SK-N-SH (cell line): ENCODE data around the gene CTRB1.

Source experiments
- EZH2phosphoT487 ChIP-seq: fragments of 200-600 bp; sonication (generic); IDR thresholded peaks from 2 replicates; pipeline ENCODE4 v1.6.1; 2017; ENCODE audit warnings: low read depth, mixed run types, mild to moderate bottlenecking, antibody characterized with exemption, moderate library complexity, borderline replicate concordance
- FOSL2 ChIP-seq: IDR thresholded peaks from 2 replicates; pipeline ENCODE4 v1.4.0; 2012; ENCODE audit warnings: low read depth, mild to moderate bottlenecking, moderate library complexity, borderline replicate concordance
- MAX ChIP-seq: IDR thresholded peaks from 2 replicates; pipeline ENCODE4 v1.4.0; 2012; ENCODE audit warnings: low read depth
- RAD21 ChIP-seq: IDR thresholded peaks from 2 replicates; pipeline ENCODE4 v1.6.1; 2012; ENCODE audit warnings: mild to moderate bottlenecking, low read length
- RFX5 ChIP-seq: IDR thresholded peaks from 2 replicates; pipeline ENCODE4 v1.6.1; 2012; ENCODE audit warnings: mild to moderate bottlenecking, improper control_type of control experiment, low read length
- SIN3A ChIP-seq: IDR thresholded peaks from 2 replicates; pipeline ENCODE4 v1.6.1; 2012; ENCODE audit warnings: low read depth, mild to moderate bottlenecking, low read length, moderate library complexity, borderline replicate concordance
- TAF1 ChIP-seq: IDR thresholded peaks from 2 replicates; pipeline ENCODE4 v1.6.1; 2012; ENCODE audit warnings: low read depth, mild to moderate bottlenecking, low read length, moderate library complexity, borderline replicate concordance
- TF ChIP-seq, protein P1 (sequence below): fragments of 200-600 bp; sonication (generic); IDR thresholded peaks from 2 replicates; pipeline ENCODE4 v1.6.1; 2017; ENCODE audit warnings: antibody characterized with exemption, mild to moderate bottlenecking, moderate library complexity
- TF ChIP-seq, protein P2 (sequence below): fragments of 150-350 bp; IDR thresholded peaks from 2 replicates; pipeline ENCODE4 v1.6.1; 2016; ENCODE audit warnings: mild to moderate bottlenecking, low read depth, low read length

DNA sequence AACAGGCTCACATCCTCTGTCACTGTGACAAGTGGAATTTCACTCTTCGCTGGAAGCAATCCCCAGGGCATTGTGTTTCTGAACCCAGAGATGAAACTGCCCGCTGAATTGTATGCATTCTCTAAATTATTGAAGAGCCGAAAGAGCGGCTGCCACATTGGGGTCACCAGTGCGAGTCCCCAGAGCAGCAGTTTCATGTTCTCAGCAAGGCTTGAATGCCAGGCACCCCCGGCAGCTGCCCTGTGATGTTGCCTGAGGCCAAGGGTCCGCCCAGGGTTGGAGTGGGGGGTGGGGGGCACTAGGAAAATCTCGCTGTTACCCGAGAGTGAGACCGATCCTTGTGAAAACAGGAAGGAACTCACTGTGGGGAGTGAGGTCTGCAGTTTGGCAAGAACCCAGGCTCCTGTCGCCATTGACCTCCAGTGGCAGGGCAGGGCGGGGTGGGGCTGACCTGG, 53.3 kb downstream of the CTRB1 start:
- TF ChIP-seq, protein P1, sequence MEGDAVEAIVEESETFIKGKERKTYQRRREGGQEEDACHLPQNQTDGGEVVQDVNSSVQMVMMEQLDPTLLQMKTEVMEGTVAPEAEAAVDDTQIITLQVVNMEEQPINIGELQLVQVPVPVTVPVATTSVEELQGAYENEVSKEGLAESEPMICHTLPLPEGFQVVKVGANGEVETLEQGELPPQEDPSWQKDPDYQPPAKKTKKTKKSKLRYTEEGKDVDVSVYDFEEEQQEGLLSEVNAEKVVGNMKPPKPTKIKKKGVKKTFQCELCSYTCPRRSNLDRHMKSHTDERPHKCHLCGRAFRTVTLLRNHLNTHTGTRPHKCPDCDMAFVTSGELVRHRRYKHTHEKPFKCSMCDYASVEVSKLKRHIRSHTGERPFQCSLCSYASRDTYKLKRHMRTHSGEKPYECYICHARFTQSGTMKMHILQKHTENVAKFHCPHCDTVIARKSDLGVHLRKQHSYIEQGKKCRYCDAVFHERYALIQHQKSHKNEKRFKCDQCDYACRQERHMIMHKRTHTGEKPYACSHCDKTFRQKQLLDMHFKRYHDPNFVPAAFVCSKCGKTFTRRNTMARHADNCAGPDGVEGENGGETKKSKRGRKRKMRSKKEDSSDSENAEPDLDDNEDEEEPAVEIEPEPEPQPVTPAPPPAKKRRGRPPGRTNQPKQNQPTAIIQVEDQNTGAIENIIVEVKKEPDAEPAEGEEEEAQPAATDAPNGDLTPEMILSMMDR = no peak
- TF ChIP-seq FOSL2 (no peak), SIN3A (no peak), MAX (no peak), RFX5 (no peak), EZH2phosphoT487 (no peak), RAD21 (no peak), TAF1 (no peak)
- TF ChIP-seq, protein P2, sequence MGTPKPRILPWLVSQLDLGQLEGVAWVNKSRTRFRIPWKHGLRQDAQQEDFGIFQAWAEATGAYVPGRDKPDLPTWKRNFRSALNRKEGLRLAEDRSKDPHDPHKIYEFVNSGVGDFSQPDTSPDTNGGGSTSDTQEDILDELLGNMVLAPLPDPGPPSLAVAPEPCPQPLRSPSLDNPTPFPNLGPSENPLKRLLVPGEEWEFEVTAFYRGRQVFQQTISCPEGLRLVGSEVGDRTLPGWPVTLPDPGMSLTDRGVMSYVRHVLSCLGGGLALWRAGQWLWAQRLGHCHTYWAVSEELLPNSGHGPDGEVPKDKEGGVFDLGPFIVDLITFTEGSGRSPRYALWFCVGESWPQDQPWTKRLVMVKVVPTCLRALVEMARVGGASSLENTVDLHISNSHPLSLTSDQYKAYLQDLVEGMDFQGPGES = no peak
